ENCODE measurements around the gene CECR2.

Gene CECR2

DNA sequence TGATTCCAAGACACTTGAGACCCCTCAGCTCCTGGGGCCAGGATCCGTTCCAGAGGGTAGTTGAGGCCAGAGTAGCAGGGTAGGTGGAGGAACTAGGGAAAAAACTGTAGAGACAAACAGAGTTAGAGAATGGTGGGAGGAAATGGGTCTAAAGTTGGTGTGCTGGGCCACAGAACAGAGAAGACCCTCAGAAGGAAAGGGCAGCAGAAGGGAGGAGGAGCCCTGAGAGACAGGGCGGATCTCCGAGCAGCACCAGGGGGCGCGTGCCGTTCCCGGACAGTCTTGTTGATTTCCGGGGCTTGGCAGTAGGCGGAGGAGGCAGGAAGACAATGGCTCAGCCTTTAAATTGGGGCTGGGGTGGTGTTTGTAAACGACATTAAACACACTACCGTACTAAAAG is 2.4 kb upstream of the CECR2 start:
- Histone ChIP-seq H3K4me3 (no peak overlapping the region), H3K36me3 (no peaks in the 10 kb centered on the region), H3K9me3 (no peaks in the 10 kb centered on the region), H3K4me1 (peaks cover 0 to 26% (median 22%) of the 10 kb centered on the region in 4 donors), H3K27me3 (peaks cover 0 to 80% of the 10 kb centered on the region in 2 donors), H3K27ac (no peak overlapping the region)
- DNase-seq = no peak
- no peak for TF ChIP-seq CTCF (IDR thresholded peaks at IDR 0.05)
- intact Hi-C loops (cut with DNase I; ENCODE audit: low total_unique reads) = no loop called here

GRCh38 chr22:17368144-17368543 is 1.1 kb upstream of the CECR2 start:
- TF ChIP-seq CTCF (IDR thresholded peaks at IDR 0.05) = no peak
- H3K36me3 ChIP-seq = no peaks in the 10 kb centered on the region
- H3K27me3 ChIP-seq = peaks cover 0 to 86% of the 10 kb centered on the region in 2 donors
- intact Hi-C loops (cut with DNase I; ENCODE audit: low total_unique reads) = no loop called here
- H3K4me3 ChIP-seq = no peak overlapping the region
- peaks cover 0 to 26% (median 22%) of the 10 kb centered on the region in 4 donors for H3K4me1 ChIP-seq
- no peaks in the 10 kb centered on the region for H3K9me3 ChIP-seq
- no peak overlapping the region for H3K27ac ChIP-seq
- no peak for DNase-seq

DNA sequence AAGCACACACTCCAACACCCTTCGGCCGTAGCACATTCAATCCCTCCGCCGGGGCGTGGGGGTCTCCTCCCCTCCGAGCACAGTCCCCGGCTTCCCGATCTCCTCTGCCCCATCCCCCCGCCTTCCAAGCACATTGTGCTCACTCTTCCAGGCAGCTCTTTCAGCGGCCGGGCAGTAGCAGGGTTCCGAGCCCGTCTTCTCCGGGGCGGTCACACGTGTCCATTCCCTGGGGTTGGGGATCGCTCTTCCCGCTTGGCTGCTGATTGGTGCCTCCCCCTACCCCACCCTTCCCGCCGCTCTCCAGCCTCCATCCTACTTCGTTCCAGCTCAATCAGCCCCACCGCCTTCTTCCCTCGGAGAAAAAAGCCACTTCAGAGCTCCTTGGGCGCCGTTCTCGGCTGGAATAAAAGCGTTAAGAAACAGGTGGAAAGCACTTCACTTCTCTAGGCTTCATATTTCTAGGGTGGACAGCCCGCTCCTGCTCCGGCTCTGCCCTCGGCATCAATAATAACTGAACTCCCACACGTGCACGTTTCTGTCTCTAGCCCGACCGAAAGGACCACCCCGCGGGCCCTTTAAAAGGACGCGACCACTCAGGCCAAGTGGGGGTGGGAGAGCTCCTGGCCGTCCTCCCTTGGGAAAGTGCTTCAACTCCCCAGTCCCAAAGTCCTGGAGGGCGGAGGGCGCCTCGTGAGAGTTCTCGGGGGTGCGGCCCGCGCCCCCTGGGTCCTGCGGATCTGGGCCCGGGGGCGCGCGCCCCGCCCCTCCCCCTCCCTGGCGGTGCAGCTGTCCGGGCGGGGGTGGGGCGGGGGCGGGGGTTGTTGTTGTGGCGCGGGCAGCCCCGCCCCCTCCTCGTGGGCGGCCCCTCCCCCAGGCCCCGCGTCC is 464 bp upstream of the CECR2 start:
- no peak for TF ChIP-seq CTCF (IDR thresholded peaks at IDR 0.05)
- Histone ChIP-seq H3K4me1 (peaks cover 0 to 26% (median 22%) of the 10 kb centered on the region in 4 donors), H3K27ac (no peak overlapping the region), H3K36me3 (no peaks in the 10 kb centered on the region), H3K9me3 (no peaks in the 10 kb centered on the region), H3K27me3 (peaks cover 0 to 80% of the 10 kb centered on the region in 2 donors), H3K4me3 (peak overlapping the region; percentile 29 to 51)
- DNase-seq = no peak
- intact Hi-C loops (cut with DNase I; ENCODE audit: low total_unique reads) = no loop called here

DNA sequence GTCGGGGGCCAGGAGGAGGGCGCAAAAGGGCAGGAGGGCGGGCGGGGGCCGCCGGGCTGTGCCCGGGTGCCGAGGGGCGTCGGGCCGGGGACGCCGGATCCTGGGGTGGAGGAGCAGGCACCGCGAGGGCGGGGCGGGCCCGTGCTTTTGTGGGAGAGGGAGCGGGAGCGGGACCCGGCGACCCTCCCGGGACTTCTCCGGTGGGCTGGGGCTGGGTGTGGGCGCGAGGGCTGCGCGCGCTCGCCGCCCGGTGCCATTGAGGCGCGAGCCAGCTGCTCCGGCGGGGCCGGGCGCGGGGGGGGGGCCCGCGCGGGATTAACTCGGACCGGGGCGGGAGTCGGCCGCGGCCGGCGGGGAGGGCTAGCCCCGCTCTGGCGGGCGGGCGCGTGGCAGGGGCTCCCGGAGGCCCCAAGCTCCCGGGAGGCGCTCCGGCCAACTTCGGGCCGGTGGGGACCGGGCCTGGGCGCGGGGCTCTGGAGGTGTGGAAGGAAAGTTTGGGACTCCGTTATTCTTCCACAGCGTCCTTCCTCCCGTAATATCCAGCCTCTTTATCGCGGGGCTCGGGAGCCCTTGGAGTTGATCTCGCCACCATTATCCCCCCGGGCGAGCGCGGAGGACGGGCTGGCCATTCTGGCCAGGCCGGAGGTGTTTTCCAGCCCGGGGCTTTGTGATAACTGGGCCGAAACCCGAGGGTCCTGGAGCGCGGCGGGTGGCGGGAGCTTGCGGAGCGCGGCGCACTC is 936 bp downstream of the CECR2 start:
- Histone ChIP-seq H3K9me3 (no peaks in the 10 kb centered on the region), H3K27me3 (peaks cover 0 to 72% of the 10 kb centered on the region in 2 donors), H3K4me1 (peaks cover 0 to 26% (median 22%) of the 10 kb centered on the region in 4 donors), H3K4me3 (peak overlapping the region; percentile 29 to 51), H3K36me3 (no peaks in the 10 kb centered on the region), H3K27ac (no peak overlapping the region)
- no peak for TF ChIP-seq CTCF (IDR thresholded peaks at IDR 0.05)
- intact Hi-C loops (cut with DNase I; ENCODE audit: low total_unique reads) = no loop called here
- DNase-seq = no peak

DNA sequence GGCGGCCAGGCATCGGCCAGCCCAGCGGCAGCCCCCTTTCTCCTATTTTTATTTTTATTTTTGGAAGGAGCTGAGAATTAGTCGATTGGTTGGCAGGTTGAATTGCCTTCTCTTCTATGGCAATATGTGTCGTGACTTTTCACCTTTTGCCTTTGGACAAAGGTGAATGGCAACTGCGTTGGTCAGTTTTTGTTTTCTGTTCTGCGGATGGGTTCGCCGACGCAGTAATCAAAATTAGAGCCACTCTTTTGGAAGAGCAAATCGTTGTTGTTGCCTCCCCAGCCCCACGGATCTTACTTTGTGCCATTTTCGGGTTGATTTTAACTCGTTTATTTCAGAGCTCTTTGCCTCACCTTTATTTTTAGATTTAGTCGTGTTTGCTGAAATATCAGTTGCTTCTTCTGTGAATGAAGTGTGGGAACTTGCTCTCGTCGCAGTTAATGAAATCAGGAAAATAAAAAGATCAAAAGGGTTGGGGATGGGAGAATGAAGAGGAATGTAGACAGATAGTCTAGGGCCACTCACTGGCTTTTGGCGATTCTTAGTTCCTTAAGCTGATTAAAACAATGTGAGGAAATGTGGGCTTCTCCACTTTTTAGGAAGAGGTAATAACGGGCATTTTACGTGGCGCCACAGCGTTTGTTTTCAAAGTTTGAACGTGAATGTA is 1.6 kb downstream of the CECR2 start:
- peaks cover 0 to 26% (median 22%) of the 10 kb centered on the region in 4 donors for H3K4me1 ChIP-seq
- no peaks in the 10 kb centered on the region for H3K36me3 ChIP-seq
- H3K4me3 ChIP-seq = peak overlapping the region; percentile 29 to 51
- H3K27me3 ChIP-seq = peaks cover 0 to 74% of the 10 kb centered on the region in 2 donors
- no peak overlapping the region for H3K27ac ChIP-seq
- H3K9me3 ChIP-seq = no peaks in the 10 kb centered on the region
- intact Hi-C loops (cut with DNase I; ENCODE audit: low total_unique reads) = no loop called here
- TF ChIP-seq CTCF (IDR thresholded peaks at IDR 0.05) = no peak
- no peak for DNase-seq

Measured in tibial artery (tissue), 4 donors.